ENCODE measurements around the gene SLC25A27.

The SLC25A27 gene

DNA sequence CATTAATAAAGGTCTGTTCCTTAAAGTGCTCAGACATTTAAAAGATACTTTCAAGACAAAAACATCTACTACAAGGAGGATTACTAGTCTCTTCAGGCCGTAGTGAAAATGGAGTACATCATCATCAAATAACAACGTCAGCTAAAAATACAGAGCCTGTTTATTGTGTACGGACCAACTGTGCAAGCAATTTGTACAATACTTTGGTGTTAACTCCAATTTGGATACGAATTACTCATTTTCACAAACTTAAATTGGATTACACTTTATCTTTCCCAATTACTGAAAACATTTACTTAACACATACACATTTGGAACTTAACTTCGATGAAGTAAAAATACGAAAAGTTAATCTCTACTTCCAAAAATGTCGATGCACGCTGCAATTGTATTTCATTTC lies 959 bp upstream of the SLC25A27 start:
- no peak for DNase-seq

DNA sequence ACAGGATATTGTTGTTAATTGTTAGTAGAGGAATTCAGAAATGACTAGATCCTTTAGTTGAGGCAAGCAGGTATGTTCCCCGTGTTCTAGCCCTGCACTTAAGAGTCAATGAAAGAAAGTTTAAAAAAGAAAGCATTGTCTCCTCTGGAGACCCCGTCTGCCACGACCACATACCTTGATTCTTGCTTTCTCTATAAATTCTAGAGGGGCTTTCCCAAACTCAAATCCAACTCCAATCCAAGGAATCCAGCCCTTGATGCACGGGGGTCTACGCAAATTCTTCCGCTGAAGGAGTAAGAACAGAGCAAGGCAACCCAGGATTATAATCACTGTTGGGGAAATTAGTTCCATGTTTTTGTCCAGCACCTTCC lies 558 bp upstream of the SLC25A27 start:
- DNase-seq = no peak

DNA sequence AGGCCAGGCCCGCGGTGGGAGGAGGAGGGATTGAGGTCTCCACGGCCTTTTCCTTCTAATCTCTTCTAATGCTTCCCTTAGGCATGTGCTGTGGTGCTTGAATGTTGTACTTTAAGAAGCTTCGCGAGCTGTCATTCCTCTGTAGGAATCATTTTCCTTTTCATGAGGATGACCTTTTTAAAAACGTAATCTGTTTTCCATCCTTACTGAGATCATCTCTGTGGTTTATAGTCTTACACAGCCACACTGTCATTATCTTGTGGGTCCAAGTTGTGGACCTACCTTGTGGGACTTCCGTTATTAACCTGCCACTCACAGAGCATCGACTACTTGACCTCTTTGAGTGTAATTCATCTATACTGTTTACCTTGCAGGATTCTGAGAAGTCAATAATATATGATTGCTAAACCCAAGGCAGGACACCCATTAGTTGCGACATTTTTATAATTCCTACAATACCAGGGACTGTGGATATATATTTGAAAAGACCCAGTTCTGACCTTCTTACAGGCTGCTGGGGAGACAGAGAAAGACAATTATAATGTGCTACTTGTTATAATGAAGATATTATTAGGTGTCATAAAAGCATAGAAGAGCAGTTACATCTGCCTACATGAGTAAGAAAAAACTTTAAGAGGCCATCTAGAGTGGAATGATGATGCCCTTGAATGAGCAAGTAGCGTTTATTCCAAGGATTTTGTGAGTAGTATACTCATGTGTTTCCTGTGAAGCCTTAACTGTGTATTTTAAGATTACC lies 842 bp downstream of the SLC25A27 start:
- no peak for DNase-seq

DNA sequence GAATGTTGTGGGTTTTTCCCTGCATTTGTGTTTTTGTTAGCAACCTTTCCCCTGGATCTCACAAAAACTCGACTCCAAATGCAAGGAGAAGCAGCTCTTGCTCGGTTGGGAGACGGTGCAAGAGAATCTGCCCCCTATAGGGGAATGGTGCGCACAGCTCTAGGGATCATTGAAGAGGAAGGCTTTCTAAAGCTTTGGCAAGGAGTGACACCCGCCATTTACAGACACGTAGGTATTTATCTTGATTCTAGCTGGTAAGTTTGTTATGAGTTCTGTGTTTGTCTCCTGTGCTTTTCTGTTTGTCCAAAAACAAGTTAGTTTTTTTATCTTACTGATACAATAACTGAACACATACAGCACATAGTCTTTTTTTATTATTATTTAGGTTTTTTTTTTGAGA lies 3.0 kb downstream of the SLC25A27 start:
- DNase-seq = no peak

DNA sequence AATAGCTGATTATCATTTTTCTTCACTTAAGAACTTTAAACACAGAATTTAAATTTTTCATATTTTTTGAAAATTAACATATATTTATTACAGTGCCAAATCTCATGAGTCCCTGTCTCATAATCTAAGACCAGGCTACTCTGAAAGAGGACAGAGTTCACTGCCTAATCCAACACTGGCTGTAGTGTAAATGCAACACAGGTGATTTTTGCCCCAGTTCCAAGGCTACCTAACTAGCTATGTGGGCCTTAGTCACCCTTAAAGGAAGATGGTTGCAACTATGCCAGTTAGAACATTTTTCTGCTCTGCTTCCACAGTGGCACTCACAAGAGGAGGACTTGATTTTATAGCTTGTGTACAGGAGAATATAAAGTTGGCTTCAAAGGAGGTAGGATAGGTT lies 4.9 kb downstream of the SLC25A27 start:
- no peak for DNase-seq

DNA sequence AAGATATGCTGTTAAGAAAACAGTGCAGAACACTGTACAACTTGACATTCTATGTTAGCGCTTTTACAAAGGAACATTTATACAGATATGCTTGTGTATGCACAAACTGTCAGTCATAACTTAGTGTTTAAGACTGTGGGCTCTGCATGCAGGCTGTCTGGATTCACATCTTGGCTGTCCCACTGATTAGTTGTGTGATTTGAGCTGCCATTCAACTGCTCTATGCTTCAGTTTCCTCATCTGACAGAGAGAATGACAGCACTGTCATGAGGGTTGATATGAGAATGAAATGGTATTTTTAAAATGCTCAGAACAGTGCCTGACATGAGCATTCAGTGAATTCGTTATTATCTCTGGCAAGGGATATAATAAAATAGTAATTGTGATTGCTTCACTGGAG lies 8.7 kb downstream of the SLC25A27 start:
- no peak for DNase-seq

DNA sequence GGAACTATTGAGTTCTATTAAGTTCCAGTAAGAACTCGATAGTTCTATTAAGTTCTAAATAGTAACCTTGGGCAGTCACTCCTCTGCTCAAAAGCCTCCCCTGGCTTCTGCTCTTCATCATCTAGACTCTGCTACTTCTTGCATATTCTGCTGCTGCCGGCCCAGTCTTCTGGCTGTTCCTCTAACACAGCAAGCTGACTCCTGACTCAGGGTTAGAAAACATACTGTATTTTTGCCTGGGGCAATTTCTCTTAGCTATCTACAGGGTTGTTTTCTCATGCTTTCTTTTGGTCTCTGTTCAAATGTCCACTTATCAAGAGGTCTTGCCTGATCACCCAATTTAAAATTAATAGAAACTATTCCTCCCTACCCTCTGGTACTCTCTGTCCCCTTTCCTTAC lies 14.6 kb downstream of the SLC25A27 start:
- no peak for DNase-seq

DNA sequence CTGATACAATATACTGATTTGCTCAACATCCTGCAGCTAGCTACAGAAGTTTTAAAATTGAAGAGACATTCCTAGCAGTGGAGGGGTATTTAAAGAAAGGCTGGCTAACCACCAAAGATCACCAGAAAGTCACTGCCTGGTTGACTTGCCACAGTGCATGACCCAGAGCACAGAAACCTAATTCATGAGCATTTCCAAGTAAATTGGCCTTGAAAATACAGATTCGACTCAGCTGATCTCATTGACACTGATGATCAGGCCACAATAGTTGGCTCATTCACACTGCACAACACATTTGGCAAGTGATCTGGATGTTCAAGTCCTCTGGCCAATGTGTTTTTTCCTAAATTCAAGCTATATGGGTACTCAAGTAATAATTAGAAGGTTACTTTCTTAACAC lies 21.6 kb downstream of the SLC25A27 start:
- no peak for DNase-seq

DNA sequence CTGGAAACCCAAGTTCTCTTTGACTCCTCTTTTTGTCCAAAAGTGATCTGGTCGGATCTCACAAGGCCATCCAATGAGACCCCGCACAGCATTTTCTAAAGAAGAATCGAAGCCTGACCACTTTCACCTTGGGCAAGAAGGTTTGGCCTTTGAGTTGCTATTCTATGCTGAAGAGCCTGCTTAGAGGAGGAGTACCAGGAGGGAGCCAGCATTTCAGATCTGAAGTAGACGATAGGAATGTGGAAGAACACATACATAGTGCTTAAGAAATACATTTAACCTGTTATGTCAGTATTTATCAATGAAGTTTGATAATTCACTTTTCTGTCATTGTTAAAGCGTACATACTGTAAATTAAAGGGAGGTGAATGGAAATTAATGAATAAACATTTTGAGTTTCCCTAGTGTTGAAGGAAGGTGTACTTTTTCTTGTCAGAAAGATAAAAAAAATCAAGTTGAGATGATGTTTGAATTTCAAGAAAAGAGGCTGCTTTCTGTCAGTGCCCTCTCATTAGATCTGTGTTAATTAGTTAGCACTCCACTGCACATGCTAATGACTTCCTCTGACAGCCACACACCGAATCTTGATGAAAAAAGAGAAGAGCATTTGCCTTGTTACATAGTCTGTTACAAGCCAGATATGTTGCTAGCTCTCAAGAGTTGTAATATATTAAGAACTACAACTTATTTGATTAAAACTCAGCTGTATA lies 24.0 kb downstream of the SLC25A27 start:
- no peak for DNase-seq

DNA sequence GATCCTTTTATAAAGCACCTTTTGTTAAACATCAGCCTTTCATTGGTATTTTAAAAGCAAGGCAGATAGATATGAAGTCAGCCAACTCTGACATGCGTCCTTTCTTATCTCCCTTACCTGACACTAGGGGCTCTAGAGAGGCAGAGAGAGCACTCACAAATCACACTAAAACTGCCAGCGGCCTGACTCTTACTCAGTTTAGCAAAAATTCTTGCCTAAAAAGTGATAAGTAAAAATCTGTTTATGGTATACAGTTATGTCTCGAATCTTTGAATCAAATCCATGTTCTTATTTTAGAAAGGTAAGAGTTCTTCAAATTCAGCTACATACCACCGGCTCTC lies 24.5 kb downstream of the SLC25A27 start:
- DNase-seq = no peak

DNA sequence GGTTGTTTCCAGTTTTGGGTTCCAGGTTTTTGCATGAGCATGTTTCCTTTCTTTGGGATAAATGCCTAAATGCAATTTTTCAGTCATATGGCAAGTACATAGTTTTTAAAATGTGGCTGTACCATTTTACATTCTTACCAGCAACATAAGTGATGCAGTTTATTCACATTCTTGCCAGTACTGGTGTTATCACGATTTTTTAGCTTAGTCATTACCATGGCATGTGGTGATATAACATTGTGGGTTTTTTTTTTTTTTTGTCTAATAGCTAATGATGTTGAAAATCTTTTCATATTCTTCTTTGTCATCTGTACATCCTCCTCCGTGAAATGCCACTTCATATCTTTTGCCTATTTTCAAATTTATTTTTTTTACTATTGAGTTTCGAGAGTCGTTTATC lies 32.0 kb downstream of the SLC25A27 start:
- no peak for DNase-seq

DNA sequence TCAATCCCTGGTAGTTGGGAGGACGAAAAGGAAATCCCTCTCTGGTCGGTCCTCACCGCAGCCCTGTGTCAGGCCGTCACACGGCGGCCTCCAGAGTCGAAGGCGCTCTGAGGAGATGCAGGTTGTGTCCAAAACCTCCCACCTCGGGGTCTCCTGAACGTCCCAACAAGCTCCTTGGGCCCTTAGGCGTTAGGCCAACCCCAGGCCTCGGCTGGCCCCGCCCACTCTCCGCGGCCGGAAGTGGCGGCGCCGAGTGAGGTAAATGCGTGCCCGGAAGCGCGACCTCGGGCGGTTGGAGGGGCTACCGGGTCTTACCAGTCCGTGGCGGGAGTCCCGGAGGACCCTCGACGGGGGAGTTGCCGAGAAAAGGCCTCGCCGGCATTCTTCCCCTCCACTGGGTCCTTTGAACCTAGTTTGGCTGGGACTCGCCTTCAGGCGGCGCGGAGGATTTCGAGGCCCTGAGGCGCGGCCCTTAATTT lies 34.9 kb downstream of the SLC25A27 start, which contains the start of gene TDRD6:
Gene TDRD6, plus strand, starts transcription at position 267 of the 479 bp plus-strand sequence. CDS start 244 bp downstream, outside the sequence.
- no peak for DNase-seq

DNA sequence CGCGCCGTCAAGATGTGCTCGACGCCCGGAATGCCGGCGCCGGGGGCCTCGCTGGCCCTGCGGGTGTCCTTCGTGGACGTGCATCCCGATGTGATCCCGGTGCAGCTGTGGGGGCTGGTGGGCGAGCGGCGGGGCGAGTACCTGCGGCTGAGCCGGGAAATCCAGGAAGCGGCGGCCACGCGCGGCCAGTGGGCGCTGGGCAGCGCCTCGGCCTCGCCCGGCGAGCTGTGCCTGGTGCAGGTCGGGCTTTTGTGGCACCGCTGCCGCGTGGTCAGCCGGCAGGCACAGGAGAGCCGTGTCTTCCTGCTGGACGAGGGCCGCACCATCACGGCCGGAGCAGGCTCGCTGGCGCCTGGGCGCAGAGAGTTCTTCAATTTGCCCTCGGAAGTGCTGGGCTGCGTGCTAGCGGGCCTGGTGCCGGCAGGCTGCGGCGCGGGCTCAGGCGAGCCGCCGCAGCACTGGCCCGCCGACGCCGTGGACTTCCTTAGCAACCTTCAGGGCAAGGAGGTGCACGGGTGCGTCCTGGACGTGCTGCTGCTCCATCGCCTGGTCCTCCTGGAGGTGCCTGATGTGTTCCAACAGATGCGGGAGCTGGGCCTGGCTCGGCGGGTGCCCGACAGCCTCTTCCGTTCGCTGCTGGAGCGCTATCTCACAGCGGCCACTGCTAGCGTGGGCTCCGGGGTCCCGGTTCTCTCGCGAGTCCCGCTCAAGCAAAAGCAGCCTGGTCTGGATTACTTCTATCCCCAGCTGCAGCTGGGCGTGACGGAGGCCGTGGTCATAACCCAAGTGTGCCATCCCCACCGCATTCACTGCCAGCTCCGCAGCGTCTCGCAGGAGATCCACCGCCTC lies 35.6 kb downstream of the SLC25A27 start:
- DNase-seq = no peak

DNA sequence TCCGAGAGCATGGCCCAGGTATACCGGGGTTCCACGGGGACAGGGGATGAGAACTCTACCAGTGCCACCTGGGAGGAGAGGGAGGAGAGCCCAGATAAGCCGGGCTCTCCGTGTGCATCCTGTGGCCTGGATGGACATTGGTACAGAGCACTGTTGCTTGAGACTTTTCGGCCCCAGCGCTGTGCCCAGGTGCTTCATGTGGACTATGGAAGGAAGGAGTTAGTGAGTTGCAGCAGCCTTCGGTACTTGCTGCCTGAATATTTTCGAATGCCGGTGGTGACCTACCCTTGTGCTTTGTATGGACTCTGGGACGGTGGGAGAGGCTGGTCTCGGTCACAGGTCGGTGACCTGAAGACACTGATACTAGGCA lies 36.2 kb downstream of the SLC25A27 start:
- no peak for DNase-seq

DNA sequence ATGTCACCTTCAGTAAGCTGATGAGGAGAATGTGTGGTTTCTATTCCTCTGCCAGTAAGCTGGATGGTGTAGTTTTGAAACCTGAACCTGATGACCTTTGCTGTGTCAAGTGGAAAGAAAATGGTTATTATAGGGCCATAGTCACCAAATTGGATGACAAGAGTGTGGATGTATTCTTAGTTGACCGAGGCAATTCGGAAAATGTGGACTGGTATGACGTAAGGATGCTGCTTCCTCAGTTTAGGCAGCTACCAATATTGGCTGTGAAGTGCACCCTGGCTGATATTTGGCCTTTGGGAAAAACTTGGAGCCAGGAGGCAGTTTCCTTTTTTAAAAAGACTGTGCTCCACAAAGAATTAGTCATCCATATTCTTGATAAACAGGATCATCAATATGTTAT lies 36.9 kb downstream of the SLC25A27 start:
- DNase-seq = no peak

DNA sequence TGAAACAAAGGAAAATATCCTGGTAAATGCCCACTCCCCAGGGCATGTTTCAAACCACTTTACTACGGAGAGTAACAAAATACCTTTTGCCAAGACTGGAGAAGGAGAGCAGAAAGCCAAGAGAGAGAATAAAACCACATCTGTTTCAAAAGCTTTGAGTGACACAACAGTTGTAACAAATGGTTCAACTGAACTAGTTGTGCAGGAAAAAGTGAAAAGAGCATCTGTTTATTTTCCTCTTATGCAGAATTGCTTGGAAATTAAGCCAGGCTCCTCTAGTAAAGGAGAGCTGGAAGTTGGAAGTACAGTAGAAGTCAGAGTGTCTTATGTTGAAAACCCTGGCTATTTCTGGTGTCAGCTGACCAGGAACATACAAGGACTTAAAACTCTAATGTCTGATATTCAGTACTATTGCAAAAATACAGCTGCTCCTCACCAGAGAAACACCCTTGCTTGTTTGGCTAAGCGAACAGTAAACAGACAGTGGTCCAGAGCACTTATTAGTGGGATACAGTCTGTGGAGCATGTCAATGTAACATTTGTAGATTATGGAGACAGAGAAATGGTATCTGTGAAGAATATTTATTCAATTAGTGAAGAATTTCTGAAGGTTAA lies 37.5 kb downstream of the SLC25A27 start:
- no peak for DNase-seq

DNA sequence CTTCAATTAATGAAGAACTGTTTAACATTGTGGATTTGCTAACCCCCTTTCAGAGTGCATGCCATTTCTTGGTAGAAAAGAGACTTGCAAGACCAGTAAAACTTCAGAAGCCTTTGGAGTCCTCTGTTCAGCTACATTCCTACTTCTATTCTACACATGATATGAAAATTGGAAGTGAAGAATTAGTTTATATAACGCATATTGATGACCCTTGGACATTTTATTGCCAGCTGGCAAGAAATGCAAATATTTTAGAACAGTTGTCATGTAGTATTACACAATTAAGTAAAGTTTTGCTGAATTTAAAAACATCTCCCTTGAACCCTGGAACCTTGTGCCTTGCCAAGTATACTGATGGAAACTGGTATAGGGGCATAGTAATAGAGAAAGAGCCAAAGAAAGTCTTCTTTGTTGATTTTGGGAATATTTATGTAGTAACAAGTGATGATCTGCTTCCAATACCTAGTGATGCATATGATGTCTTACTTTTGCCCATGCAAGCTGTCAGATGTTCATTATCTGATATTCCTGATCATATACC lies 38.2 kb downstream of the SLC25A27 start:
- DNase-seq = no peak

DNA sequence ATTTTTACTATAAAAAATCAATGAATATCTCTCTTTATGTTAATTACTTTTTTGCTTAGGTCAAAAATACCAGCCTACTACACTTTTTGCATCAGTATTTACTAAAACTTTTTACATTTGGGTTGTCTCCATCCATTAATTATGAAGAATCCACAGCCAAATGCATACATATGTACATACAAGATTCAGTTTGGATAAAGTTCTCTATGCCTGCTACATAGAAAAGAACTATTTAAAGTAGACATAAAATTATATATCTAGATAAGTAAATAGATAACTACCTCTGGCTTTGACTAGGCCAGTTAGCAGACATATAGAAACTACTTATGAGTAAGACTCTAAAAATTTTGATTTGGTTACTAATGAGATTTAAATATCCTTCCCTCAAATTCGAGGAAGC lies 47.2 kb downstream of the SLC25A27 start:
- no peak for DNase-seq

DNA sequence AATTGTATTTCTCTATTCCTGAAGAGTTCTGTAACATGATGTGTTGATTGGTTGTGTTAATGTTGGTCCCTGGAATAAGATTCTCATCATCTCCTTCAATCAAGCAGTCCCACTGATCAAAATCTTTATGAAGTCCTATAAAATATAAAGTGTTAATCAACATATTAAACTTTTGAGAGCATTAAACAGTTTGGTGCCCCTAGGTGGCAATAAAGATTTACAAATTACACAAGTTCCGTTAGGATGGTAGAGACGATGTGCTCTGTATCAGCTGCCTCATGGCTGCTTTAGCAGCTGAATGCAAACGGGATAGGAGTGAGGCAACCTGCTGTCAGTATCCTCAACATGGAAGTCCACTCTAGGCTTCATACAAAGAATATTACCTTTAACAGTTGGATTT lies 51.8 kb downstream of the SLC25A27 start:
- peak in 1 of 2 donors; percentile 33 for DNase-seq

DNA sequence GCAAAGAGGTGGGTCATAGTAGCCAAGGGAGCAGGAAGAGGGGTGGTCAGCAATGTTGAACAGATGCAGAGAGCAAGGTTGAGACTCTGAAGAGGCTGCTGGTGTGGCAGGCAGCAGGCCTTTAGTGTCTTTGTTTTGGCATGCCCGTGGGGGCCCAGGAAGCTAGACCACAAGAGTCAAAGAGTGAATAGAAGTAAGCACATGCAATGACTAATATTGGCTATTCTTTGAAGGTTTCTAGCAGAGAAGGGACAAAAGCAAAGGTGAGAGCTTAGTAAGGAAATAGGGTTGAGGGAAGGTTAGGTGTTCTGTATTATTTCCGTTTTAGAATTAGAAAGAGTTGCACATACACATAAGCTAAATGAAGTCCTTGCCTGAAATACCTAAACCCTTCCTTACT lies 53.7 kb downstream of the SLC25A27 start:
- DNase-seq = no peak

DNA sequence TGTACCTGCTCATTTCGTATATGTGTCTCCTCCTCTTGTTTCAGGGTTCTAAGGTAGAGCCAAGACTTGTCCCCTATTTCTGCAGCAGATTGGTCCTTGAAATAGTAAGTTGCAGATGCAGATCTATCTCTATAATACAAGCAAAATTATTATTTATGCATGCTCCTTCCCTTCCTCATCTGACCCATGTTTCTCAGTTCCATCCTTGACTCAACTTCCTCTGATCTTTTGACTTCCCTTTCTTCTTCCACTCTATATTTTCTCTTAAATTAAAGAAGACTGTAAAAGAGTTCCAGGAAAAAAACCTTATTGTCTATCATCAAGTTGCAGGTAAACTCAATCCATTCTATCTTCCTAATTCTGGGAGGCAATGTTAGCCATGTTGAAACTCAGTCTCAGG lies 58.7 kb downstream of the SLC25A27 start:
- no peak for DNase-seq

DNA sequence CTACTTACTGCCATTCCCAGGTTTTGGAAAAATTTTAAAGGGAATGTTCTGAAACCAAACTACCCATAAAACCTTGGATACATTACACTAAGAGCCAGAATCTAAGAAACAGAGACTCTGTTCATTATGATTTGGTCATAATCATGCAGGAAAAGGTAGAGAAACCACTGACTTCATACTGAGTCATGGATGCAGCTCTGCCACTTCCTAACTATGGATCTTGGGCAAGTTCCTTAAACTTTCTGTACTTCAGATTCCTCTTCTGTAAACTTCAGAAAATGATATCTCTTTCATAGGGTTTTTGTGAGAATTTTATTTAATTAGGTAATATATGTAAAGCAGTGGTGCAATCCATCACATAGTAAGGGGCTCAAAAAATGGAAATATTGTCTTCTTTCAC lies 62.4 kb downstream of the SLC25A27 start:
- DNase-seq = no peak

DNA sequence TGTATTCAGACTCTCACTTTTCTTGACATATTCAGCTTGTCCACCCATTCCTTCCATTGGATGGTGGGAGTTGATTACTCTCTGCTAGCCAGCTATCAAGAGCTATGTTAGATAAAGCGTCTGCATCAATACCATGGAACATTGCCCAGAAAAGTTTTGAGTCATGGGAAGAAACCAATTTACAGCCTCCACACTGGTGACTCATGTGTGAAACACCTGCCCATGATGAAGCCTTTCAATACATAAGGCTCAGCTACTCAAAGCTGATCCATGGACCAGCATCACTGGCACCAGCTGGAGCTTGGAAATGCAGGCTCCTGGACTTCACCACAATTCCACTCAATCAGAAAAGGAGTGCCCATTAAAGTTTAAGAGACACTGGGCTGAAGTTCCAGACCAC lies 66.3 kb downstream of the SLC25A27 start:
- DNase-seq = no peak

Measured in hippocampal formation (tissue), 2 donors.